ENCODE results near the gene EPM2AIP1. TPM values are rescaled to one million over a fixed set of nuclear protein-coding genes. Genes with fewer than 3 reads are reported as not detected.

Gene EPM2AIP1
- total and polyA plus RNA-seq, 3 donors from 2014 or later: 13.1 to 23.5 (median 17.4) TPM

GRCh38 chr3:37024820-37025405 lies 32.0 kb upstream of the EPM2AIP1 start:
- no peak overlapping the region for H3K27ac ChIP-seq
- H3K4me3 ChIP-seq: no peak overlapping the region
- H3K9me3 ChIP-seq: no peaks in the 10 kb centered on the region
- H3K27me3 ChIP-seq: no peaks in the 10 kb centered on the region
- TF ChIP-seq CTCF (IDR thresholded peaks at IDR 0.05): no peak
- TF ChIP-seq POLR2A (IDR thresholded peaks at IDR 0.05): no peak
- 95 to 98% methylated on average over 3 of the region's 3 CpGs for WGBS, 2 donors
- intact Hi-C loops (cut with DNase I; ENCODE audit: low total_unique reads): no loop called here
- H3K4me1 ChIP-seq: peaks cover 17% of the 10 kb centered on the region
- H3K36me3 ChIP-seq (ENCODE audit: low read depth, missing control alignments): no peaks in the 10 kb centered on the region
- no peak for DNase-seq

GRCh38 chr3:37024092-37024491 lies 31.2 kb upstream of the EPM2AIP1 start:
- peaks cover 11% of the 10 kb centered on the region for H3K4me1 ChIP-seq
- no peaks in the 10 kb centered on the region for H3K36me3 ChIP-seq (ENCODE audit: low read depth, missing control alignments)
- intact Hi-C loops (cut with DNase I; ENCODE audit: low total_unique reads): no loop called here
- H3K9me3 ChIP-seq: no peaks in the 10 kb centered on the region
- 93 to 96% methylated on average over 2 of the region's 2 CpGs for WGBS, 2 donors
- H3K27ac ChIP-seq: no peak overlapping the region
- TF ChIP-seq POLR2A (IDR thresholded peaks at IDR 0.05) (no peak), CTCF (IDR thresholded peaks at IDR 0.05) (peak in 2 of 3 experiments; percentile 15 to 29)
- DNase-seq: no peak
- no peak overlapping the region for H3K4me3 ChIP-seq
- no peaks in the 10 kb centered on the region for H3K27me3 ChIP-seq

GRCh38 chr3:37017683-37018082 lies 24.8 kb upstream of the EPM2AIP1 start:
- no peaks in the 10 kb centered on the region for H3K36me3 ChIP-seq (ENCODE audit: low read depth, missing control alignments)
- WGBS, 2 donors: 78 to 97% methylated on average over 3 of the region's 3 CpGs
- DNase-seq: no peak

GRCh38 chr3:37016903-37017302 lies 24.0 kb upstream of the EPM2AIP1 start:
- Histone ChIP-seq H3K27me3 (no peaks in the 10 kb centered on the region), H3K27ac (no peak overlapping the region), H3K9me3 (no peaks in the 10 kb centered on the region), H3K36me3 (ENCODE audit: low read depth, missing control alignments) (no peaks in the 10 kb centered on the region), H3K4me1 (no peaks in the 10 kb centered on the region), H3K4me3 (no peak overlapping the region)
- DNase-seq: no peak
- intact Hi-C loops (cut with DNase I; ENCODE audit: low total_unique reads): no loop called here
- WGBS, 2 donors: 97 to 98% methylated on average over 8 of the region's 8 CpGs
- TF ChIP-seq POLR2A (IDR thresholded peaks at IDR 0.05) (no peak), CTCF (IDR thresholded peaks at IDR 0.05) (no peak)

More at GRCh38 chr3:37017683-37018082, 24.8 kb upstream of the EPM2AIP1 start:
- TF ChIP-seq CTCF (IDR thresholded peaks at IDR 0.05) (no peak), POLR2A (IDR thresholded peaks at IDR 0.05) (no peak)
- H3K27me3 ChIP-seq: no peaks in the 10 kb centered on the region
- H3K27ac ChIP-seq: no peak overlapping the region
- no peak overlapping the region for H3K4me3 ChIP-seq
- intact Hi-C loops (cut with DNase I; ENCODE audit: low total_unique reads): no loop called here
- H3K4me1 ChIP-seq: no peaks in the 10 kb centered on the region
- no peaks in the 10 kb centered on the region for H3K9me3 ChIP-seq

- 85 to 92% methylated on average over 5 of the region's 5 CpGs for WGBS, 2 donors
- no peaks in the 10 kb centered on the region for H3K27me3 ChIP-seq
- no peaks in the 10 kb centered on the region for H3K4me1 ChIP-seq
- no peak overlapping the region for H3K27ac ChIP-seq
- intact Hi-C loops (cut with DNase I; ENCODE audit: low total_unique reads): no loop called here
- H3K4me3 ChIP-seq: no peak overlapping the region
- no peaks in the 10 kb centered on the region for H3K9me3 ChIP-seq
- no peak for DNase-seq
- H3K36me3 ChIP-seq (ENCODE audit: low read depth, missing control alignments): no peaks in the 10 kb centered on the region
- TF ChIP-seq POLR2A (IDR thresholded peaks at IDR 0.05) (no peak), CTCF (IDR thresholded peaks at IDR 0.05) (no peak)
Observed at GRCh38 chr3:37015642-37016041, 22.7 kb upstream of the EPM2AIP1 start.

Measured in testis (tissue), 3 donors.